GM20000 (cell line): ENCODE data around the gene RGS8.

Experiments
- DNase-seq: peaks from one replicate; pipeline ENCODE4 v3.0.0; 2012; ENCODE audit warnings: low spot score
- TF ChIP-seq, protein P1 (sequence below): IDR thresholded peaks from 2 replicates; pipeline ENCODE4 v1.5.1; 2012; ENCODE audit warnings: mild to moderate bottlenecking, control low read depth; ENCODE audit errors: extremely low read depth, missing control alignments

The RGS8 gene

GRCh38 chr1:182662121-182662890 is 22.1 kb downstream of the RGS8 start:
- DNase-seq, result no peak
- TF ChIP-seq, protein P1, sequence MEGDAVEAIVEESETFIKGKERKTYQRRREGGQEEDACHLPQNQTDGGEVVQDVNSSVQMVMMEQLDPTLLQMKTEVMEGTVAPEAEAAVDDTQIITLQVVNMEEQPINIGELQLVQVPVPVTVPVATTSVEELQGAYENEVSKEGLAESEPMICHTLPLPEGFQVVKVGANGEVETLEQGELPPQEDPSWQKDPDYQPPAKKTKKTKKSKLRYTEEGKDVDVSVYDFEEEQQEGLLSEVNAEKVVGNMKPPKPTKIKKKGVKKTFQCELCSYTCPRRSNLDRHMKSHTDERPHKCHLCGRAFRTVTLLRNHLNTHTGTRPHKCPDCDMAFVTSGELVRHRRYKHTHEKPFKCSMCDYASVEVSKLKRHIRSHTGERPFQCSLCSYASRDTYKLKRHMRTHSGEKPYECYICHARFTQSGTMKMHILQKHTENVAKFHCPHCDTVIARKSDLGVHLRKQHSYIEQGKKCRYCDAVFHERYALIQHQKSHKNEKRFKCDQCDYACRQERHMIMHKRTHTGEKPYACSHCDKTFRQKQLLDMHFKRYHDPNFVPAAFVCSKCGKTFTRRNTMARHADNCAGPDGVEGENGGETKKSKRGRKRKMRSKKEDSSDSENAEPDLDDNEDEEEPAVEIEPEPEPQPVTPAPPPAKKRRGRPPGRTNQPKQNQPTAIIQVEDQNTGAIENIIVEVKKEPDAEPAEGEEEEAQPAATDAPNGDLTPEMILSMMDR, result no peak

DNA sequence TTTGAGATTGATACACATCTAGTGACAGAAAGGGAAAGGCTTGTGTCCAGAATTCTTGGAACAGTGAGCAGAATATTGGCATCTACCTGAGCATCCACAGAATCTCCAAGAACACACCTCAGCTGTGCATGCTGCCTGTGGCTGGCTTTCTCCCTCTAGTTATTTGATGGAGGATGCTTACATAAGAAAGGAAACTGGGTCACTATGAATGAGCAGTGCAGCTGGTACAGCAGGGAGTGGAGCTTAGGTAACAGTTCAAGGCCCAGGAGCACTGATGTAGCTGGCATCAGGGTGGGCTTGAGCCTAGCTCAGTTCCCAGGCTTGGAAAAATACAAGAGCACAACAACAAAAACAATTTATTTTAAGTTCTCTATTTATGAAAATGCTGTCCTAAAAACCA is 26.3 kb downstream of the RGS8 start:
- TF ChIP-seq, protein P1, result no peak
- DNase-seq, result no peak

- no peak for DNase-seq
- TF ChIP-seq, protein P1, result no peak
Observed at GRCh38 chr1:182656842-182657397, 27.5 kb downstream of the RGS8 start.

DNA sequence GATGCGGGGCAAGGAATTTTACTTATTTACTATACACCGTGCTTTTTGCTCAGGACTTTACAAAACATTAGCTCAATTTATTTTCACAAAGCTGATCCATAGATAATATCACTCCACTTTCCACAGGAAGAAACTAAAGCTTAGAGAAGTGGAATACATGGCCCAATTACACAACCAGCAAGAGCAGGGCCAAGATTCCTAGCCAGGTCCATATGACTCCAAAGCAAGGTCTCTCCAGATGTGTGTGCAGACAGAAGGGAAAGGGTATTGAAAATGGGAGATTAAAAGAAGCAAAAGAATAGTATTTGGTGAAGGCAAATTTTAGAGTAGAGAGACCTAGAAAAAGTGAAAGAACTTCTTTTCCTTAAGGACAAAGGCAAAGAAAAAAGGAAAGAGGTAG is 30.4 kb downstream of the RGS8 start:
- TF ChIP-seq, protein P1, result no peak
- no peak for DNase-seq

- DNase-seq, result no peak
- TF ChIP-seq, protein P1, result no peak
Observed at GRCh38 chr1:182652933-182653332, 31.5 kb downstream of the RGS8 start.

- TF ChIP-seq, protein P1, result no peak
- DNase-seq, result no peak
Observed at GRCh38 chr1:182651339-182651724, 33.1 kb downstream of the RGS8 start.

DNA sequence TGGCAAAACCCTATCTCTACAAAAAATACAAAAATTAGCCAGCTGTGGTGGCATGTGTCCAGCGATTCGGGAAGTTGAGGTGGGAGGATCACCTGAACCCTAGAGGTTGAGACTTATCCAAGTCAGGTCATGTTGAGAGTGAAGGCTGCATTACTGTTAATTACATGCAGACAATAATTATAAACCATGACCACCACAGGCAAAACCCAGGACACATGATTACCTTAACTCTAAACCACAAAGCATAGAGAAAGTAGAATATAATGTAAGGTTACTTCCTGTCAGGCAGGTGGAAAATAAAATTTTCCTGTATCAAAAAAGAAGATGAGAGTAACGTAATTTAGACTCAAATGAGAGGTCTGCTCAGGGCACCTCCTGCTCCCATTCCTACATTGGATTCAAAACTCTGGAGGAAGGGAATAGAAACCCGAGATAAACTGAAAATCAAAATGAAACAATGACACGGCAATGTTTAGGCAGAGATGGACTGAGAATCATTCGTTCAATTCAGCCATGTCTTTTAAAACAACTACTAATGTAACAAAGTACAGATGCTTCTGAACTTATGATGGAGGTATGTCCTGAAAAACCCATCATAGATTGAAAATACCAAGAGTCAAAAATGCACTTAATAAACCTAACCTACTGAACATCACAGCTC is 33.6 kb downstream of the RGS8 start:
- DNase-seq, result no peak
- TF ChIP-seq, protein P1, result no peak
